A673 (cell line): ENCODE measurements around the gene DOCK6. TPM values are rescaled to one million over a fixed set of nuclear protein-coding genes. Genes with fewer than 3 reads are reported as not detected.

Experiments used
- BruUV-seq: library from RNA; stranded (reverse); fragments of 400-500 nt; replicated peaks from 2 replicates; lab custom pipeline; 2021; lab: Mats Ljungman, UMichigan
- CTCF ChIA-PET: fragments of 300-600 bp; sonication (Branson Sonifier 250); formaldehyde crosslinking; loops from one replicate; lab custom pipeline; 2022; ENCODE audit warnings: antibody characterized with exemption; lab: Charles Lee
- POLR2A ChIA-PET: fragments of 300-600 bp; sonication (Branson Sonifier 250); formaldehyde crosslinking; loops from one replicate; lab custom pipeline; 2022; ENCODE audit warnings: antibody characterized with exemption; ENCODE audit not compliant: low non-redundant PET; lab: Charles Lee
- DNase-seq: peaks from one replicate; pipeline ENCODE4 v3.0.0-alpha.2; 2015; ENCODE audit warnings: low spot score
- H3K27ac ChIP-seq: fragments of 200-600 bp; sonication (generic); 2 replicates; pipeline ENCODE4 v1.5.1; 2016; ENCODE audit warnings: mixed run types, low read depth, mild to moderate bottlenecking, mixed read lengths, antibody characterized with exemption, low read length; ENCODE audit not compliant: poor library complexity, severe bottlenecking
- H3K27me3 ChIP-seq: fragments of 200-600 bp; sonication (generic); replicated peaks from 2 replicates; pipeline ENCODE4 v1.6.1; 2017; ENCODE audit warnings: mixed run types, low read depth, mild to moderate bottlenecking, mixed read lengths, antibody characterized with exemption, low read length; ENCODE audit not compliant: insufficient read depth, poor library complexity
- H3K36me3 ChIP-seq: fragments of 200-600 bp; sonication (generic); 2 replicates; pipeline ENCODE4 v1.6.1; 2016; ENCODE audit warnings: mixed run types, mild to moderate bottlenecking, mixed read lengths, antibody characterized with exemption, low read length; ENCODE audit not compliant: insufficient read depth, poor library complexity, severe bottlenecking
- H3K4me1 ChIP-seq: fragments of 200-600 bp; sonication (generic); 2 replicates; pipeline ENCODE4 v1.6.1; 2017; ENCODE audit warnings: mixed run types, mild to moderate bottlenecking, mixed read lengths, antibody characterized with exemption, low read length; ENCODE audit not compliant: insufficient read depth, poor library complexity, severe bottlenecking
- H3K4me3 ChIP-seq: fragments of 200-600 bp; sonication (generic); 2 replicates; pipeline ENCODE4 v1.5.1; 2016; ENCODE audit warnings: low read depth, mixed run types, mild to moderate bottlenecking, mixed read lengths, low read length; ENCODE audit not compliant: poor library complexity, severe bottlenecking
- H3K9me3 ChIP-seq: fragments of 200-600 bp; sonication (generic); 2 replicates; pipeline ENCODE4 v1.6.1; 2016; ENCODE audit warnings: mixed run types, low read depth, mild to moderate bottlenecking, mixed read lengths, antibody characterized with exemption, low read length; ENCODE audit not compliant: poor library complexity, severe bottlenecking
- EZH2 ChIP-seq: fragments of 200-600 bp; sonication (generic); IDR thresholded peaks from 2 replicates; pipeline ENCODE4 v1.6.1; 2017; ENCODE audit warnings: borderline replicate concordance, low read depth, mild to moderate bottlenecking, mixed read lengths, antibody characterized with exemption, low read length; ENCODE audit not compliant: poor library complexity, severe bottlenecking
- intact Hi-C: fragments of 100-400 bp; cut with micrococcal nuclease; formaldehyde crosslinking; loops from one replicate; pipeline ENCODE4 v1.10.0; 2022; ENCODE audit not compliant: unreplicated experiment
- total RNA-seq: library from RNA; stranded (reverse); gene quantifications from 2 replicates; pipeline ENCODE4 v1.2.3, GENCODE V29; 2021
- TF ChIP-seq, protein P1 (sequence below): fragments of 300-800, 200-600 bp; sonication (generic); conservative IDR thresholded peaks from 2 replicates; pipeline ENCODE4 v1.5.1; 2017; ENCODE audit warnings: low read depth, mild to moderate bottlenecking, antibody characterized with exemption, low read length, moderate library complexity, mixed read lengths

DOCK6 gene
- total RNA-seq, 1 experiment from 2014 or later, result 15.6 TPM

DNA sequence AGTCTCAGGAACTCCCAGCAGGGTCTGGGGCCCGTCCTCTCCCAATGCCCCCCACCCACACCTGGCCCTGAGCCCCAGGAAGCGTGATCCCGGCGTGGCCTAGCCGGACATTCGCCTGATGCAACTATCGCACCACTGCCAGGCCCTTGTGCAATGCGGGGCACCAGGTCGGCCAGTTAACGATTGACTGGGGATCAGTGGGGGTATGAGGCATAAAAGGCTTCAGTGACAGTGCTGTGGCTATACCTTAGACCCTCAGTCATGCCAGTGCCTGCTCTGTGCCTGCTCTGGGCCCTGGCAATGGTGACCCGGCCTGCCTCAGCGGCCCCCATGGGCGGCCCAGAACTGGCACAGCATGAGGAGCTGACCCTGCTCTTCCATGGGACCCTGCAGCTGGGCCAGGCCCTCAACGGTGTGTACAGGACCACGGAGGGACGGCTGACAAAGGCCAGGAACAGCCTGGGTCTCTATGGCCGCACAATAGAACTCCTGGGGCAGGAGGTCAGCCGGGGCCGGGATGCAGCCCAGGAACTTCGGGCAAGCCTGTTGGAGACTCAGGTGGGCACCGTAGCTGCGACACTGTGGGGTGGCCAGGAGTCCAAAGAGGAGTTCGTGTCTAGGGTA is 22.8 kb downstream of the DOCK6 start, which contains the start of gene ANGPTL8:
Gene ANGPTL8, plus strand, starts transcription at position 243 of the 624 bp plus-strand sequence. Its CDS starts 19 bp downstream, at position 262.
- BruUV-seq, result no TSS peak
- Histone ChIP-seq H3K9me3 (no peaks in the 10 kb centered on the region), H3K36me3 (no peaks in the 10 kb centered on the region), H3K4me3 (no peak within 1 kb of the TSS), H3K27me3 (no peaks in the 10 kb centered on the region), H3K4me1 (peaks cover 9% of the 10 kb centered on the region), H3K27ac (no peak within 1 kb of the TSS)
- intact Hi-C loops, result no loop called here
- TF ChIP-seq, protein P1, sequence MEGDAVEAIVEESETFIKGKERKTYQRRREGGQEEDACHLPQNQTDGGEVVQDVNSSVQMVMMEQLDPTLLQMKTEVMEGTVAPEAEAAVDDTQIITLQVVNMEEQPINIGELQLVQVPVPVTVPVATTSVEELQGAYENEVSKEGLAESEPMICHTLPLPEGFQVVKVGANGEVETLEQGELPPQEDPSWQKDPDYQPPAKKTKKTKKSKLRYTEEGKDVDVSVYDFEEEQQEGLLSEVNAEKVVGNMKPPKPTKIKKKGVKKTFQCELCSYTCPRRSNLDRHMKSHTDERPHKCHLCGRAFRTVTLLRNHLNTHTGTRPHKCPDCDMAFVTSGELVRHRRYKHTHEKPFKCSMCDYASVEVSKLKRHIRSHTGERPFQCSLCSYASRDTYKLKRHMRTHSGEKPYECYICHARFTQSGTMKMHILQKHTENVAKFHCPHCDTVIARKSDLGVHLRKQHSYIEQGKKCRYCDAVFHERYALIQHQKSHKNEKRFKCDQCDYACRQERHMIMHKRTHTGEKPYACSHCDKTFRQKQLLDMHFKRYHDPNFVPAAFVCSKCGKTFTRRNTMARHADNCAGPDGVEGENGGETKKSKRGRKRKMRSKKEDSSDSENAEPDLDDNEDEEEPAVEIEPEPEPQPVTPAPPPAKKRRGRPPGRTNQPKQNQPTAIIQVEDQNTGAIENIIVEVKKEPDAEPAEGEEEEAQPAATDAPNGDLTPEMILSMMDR, result no peak
- TF ChIP-seq EZH2, result no peak
- ChIA-PET CTCF (interaction anchor here (0.7 kb wide), 1 partner anchor 12 kb away, joined by 3 read pairs; no protein-coding TSS in a partner anchor), POLR2A (no interaction called here)
- DNase-seq, result no peak

GRCh38 chr19:11238781-11239376 is 23.4 kb downstream of the DOCK6 start:
- Histone ChIP-seq H3K27me3 (no peaks in the 10 kb centered on the region), H3K4me1 (peaks cover 9% of the 10 kb centered on the region), H3K4me3 (no peak overlapping the region), H3K27ac (no peak overlapping the region), H3K36me3 (no peaks in the 10 kb centered on the region), H3K9me3 (no peaks in the 10 kb centered on the region)
- no TSS peak for BruUV-seq
- TF ChIP-seq, protein P1, result no peak
- no peak for TF ChIP-seq EZH2
- no peak for DNase-seq
- ChIA-PET CTCF (no interaction called here), POLR2A (no interaction called here)
- intact Hi-C loops, result no loop called here

DNA sequence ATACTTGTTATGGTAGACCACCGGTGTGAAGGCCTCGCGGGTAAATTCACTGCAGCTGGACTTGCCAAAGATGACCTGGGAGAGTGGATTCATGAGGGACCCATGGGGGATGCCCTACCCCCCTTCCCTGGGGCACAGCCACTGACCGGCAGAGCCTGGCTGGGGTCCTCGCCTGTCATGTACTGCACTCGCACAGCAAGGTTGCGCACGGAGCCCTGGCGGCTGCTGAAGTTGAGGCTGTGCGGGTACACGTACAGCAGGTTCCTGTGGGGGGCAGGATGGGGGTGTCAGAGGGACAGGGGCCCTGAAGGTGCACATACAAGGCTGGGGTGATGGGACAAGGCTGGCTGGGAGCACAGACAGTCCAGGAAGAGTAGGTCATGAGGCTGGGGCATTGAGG is 24.3 kb downstream of the DOCK6 start:
- intact Hi-C loops, result no loop called here
- BruUV-seq, result no TSS peak
- H3K4me1 ChIP-seq, result peaks cover 4% of the 10 kb centered on the region
- H3K27ac ChIP-seq, result no peak overlapping the region
- ChIA-PET POLR2A (no interaction called here), CTCF (interaction anchor here (0.5 to 1.1 kb wide), 2 partner anchors 18 to 56 kb away, joined by 3 to 5 read pairs; no protein-coding TSS in a partner anchor)
- DNase-seq, result no peak
- no peak for TF ChIP-seq EZH2
- TF ChIP-seq, protein P1, result no peak
- no peaks in the 10 kb centered on the region for H3K27me3 ChIP-seq
- no peaks in the 10 kb centered on the region for H3K36me3 ChIP-seq
- no peak overlapping the region for H3K4me3 ChIP-seq
- H3K9me3 ChIP-seq, result no peaks in the 10 kb centered on the region
